Fibroblast of peridontal ligament (primary cell): ENCODE measurements around the gene COQ2.
"Not testable (repeated sequence)": the region's sequence is repeated elsewhere in the genome, so short reads cannot be mapped to it uniquely, and the experiment has no call there.

Experiments
- DNase-seq: peaks from one replicate; pipeline ENCODE4 v3.0.0-alpha.2; 2010; ENCODE audit errors: extremely low read depth

COQ2 gene

GRCh38 chr4:83285055-83285407, 433 bp upstream of the COQ2 start:
- peak; percentile 70 for DNase-seq

- DNase-seq: no peak
Observed at GRCh38 chr4:83283181-83283580, 1.4 kb downstream of the COQ2 start.

GRCh38 chr4:83282049-83282535, 2.5 kb downstream of the COQ2 start:
- peak; percentile 90 for DNase-seq

- DNase-seq: no peak
Observed at GRCh38 chr4:83281307-83281706, 3.3 kb downstream of the COQ2 start.

- DNase-seq: no peak
Observed at GRCh38 chr4:83276299-83277040, 8.1 kb downstream of the COQ2 start.

GRCh38 chr4:83273926-83274325, 10.7 kb downstream of the COQ2 start:
- not testable (repeated sequence) for DNase-seq

- DNase-seq: no peak
Observed at GRCh38 chr4:83272900-83273299, 11.7 kb downstream of the COQ2 start.

GRCh38 chr4:83269256-83269655, 15.3 kb downstream of the COQ2 start:
- no peak for DNase-seq

GRCh38 chr4:83268491-83268890, 16.1 kb downstream of the COQ2 start:
- peak; percentile 49 for DNase-seq

GRCh38 chr4:83267830-83268475, 16.6 kb downstream of the COQ2 start:
- no peak for DNase-seq

GRCh38 chr4:83267121-83267829, 17.3 kb downstream of the COQ2 start:
- peak; percentile 97 for DNase-seq

- DNase-seq: peak; percentile 56
Observed at GRCh38 chr4:83266689-83267088, 17.9 kb downstream of the COQ2 start.

- DNase-seq: no peak
Observed at GRCh38 chr4:83263106-83263505, 21.5 kb downstream of the COQ2 start.

GRCh38 chr4:83262682-83263081, 21.9 kb downstream of the COQ2 start:
- DNase-seq: no peak

- no peak for DNase-seq
Observed at GRCh38 chr4:83261307-83261706, 23.3 kb downstream of the COQ2 start.

GRCh38 chr4:83259586-83259985, 25.0 kb downstream of the COQ2 start:
- peak; percentile 49 for DNase-seq

- DNase-seq: peak; percentile 61
Observed at GRCh38 chr4:83258461-83258860, 26.1 kb downstream of the COQ2 start.

- no peak for DNase-seq
Observed at GRCh38 chr4:83257811-83258210, 26.8 kb downstream of the COQ2 start.

- DNase-seq: peak; percentile 96
Observed at GRCh38 chr4:83255584-83255983, 29.0 kb downstream of the COQ2 start.

- DNase-seq: peak; percentile 78
Observed at GRCh38 chr4:83252782-83253405, 31.7 kb downstream of the COQ2 start.

GRCh38 chr4:83251447-83251830, 33.2 kb downstream of the COQ2 start:
- DNase-seq: no peak
